HG03139 (cell line): ENCODE data around the gene KAZN.

Source experiments
- ATAC-seq: cut with Tn5 transposase; IDR thresholded peaks from one replicate; pipeline ENCODE4 v1.9.1; 2021; ENCODE audit not compliant: unreplicated experiment

Gene KAZN

GRCh38 chr1:15141935-15142539, 543.6 kb downstream of the KAZN start:
- no peak for ATAC-seq

- no peak for ATAC-seq
Measured at GRCh38 chr1:15145327-15145726, 546.8 kb downstream of the KAZN start.

GRCh38 chr1:15146142-15146680, 547.7 kb downstream of the KAZN start:
- ATAC-seq = no peak

- no peak for ATAC-seq
Measured at GRCh38 chr1:15146971-15147376, 548.5 kb downstream of the KAZN start.

GRCh38 chr1:15148004-15148403, 549.5 kb downstream of the KAZN start:
- ATAC-seq = no peak

GRCh38 chr1:15148475-15148874, 550.0 kb downstream of the KAZN start:
- no peak for ATAC-seq

- ATAC-seq = no peak
Measured at GRCh38 chr1:15148941-15149340, 550.5 kb downstream of the KAZN start.

GRCh38 chr1:15150376-15150775, 551.9 kb downstream of the KAZN start:
- no peak for ATAC-seq

- ATAC-seq = no peak
Measured at GRCh38 chr1:15151377-15151806, 552.9 kb downstream of the KAZN start.

- ATAC-seq = no peak
Measured at GRCh38 chr1:15151871-15152270, 553.4 kb downstream of the KAZN start.

GRCh38 chr1:15152318-15153183, 554.1 kb downstream of the KAZN start:
- no peak for ATAC-seq

- ATAC-seq = no peak
Measured at GRCh38 chr1:15153184-15153841, 554.8 kb downstream of the KAZN start, which contains the start of gene TMEM51. TSS of gene TMEM51 (plus strand) at chr1:15153747. CDS start at chr1:15215088, 61,341 bp downstream.

GRCh38 chr1:15153842-15154479, 555.5 kb downstream of the KAZN start:
- ATAC-seq = no peak

GRCh38 chr1:15154480-15155036, 556.1 kb downstream of the KAZN start:
- no peak for ATAC-seq

GRCh38 chr1:15155191-15155590, 556.7 kb downstream of the KAZN start:
- no peak for ATAC-seq

GRCh38 chr1:15155888-15156741, 557.6 kb downstream of the KAZN start:
- ATAC-seq = no peak

GRCh38 chr1:15156807-15157380, 558.4 kb downstream of the KAZN start:
- no peak for ATAC-seq

- no peak for ATAC-seq
Measured at GRCh38 chr1:15157524-15158399, 559.3 kb downstream of the KAZN start.
